GM19351 (cell line): ENCODE data around the gene RSAD1.

ENCODE experiments used
- ATAC-seq: cut with Tn5 transposase; IDR thresholded peaks from one replicate; pipeline ENCODE4 v1.9.1; 2021; ENCODE audit warnings: mild to moderate bottlenecking, moderate library complexity; ENCODE audit not compliant: unreplicated experiment

Gene RSAD1

GRCh38 chr17:50457621-50458020 lies 21.0 kb upstream of the RSAD1 start:
- ATAC-seq: no peak

- no peak for ATAC-seq
Measured at GRCh38 chr17:50458270-50458669, 20.4 kb upstream of the RSAD1 start.

- ATAC-seq: no peak
Measured at GRCh38 chr17:50458701-50459676, 19.7 kb upstream of the RSAD1 start.

GRCh38 chr17:50459756-50460155 lies 18.9 kb upstream of the RSAD1 start:
- ATAC-seq: no peak

- no peak for ATAC-seq
Measured at GRCh38 chr17:50460831-50461526, 17.7 kb upstream of the RSAD1 start.

- no peak for ATAC-seq
Measured at GRCh38 chr17:50461550-50462132, 17.0 kb upstream of the RSAD1 start.

- no peak for ATAC-seq
Measured at GRCh38 chr17:50462446-50462845, 16.2 kb upstream of the RSAD1 start.

- no peak for ATAC-seq
Measured at GRCh38 chr17:50464121-50464520, 14.5 kb upstream of the RSAD1 start.

GRCh38 chr17:50464736-50465135 lies 13.9 kb upstream of the RSAD1 start:
- ATAC-seq: no peak

- ATAC-seq: no peak
Measured at GRCh38 chr17:50465171-50465570, 13.5 kb upstream of the RSAD1 start.

- no peak for ATAC-seq
Measured at GRCh38 chr17:50465635-50466034, 13.0 kb upstream of the RSAD1 start.

GRCh38 chr17:50466371-50467113 lies 12.1 kb upstream of the RSAD1 start:
- no peak for ATAC-seq

GRCh38 chr17:50467114-50467854 lies 11.4 kb upstream of the RSAD1 start:
- ATAC-seq: no peak

- ATAC-seq: no peak
Measured at GRCh38 chr17:50467855-50468303, 10.8 kb upstream of the RSAD1 start.

GRCh38 chr17:50468304-50469207 lies 10.1 kb upstream of the RSAD1 start, which contains the start of gene CHAD:
TSS of gene CHAD (minus strand) at chr17:50468880. CDS start at chr17:50468813, 67 bp downstream.
- no peak for ATAC-seq

- no peak for ATAC-seq
Measured at GRCh38 chr17:50469208-50469605, 9.5 kb upstream of the RSAD1 start.

GRCh38 chr17:50469671-50470305 lies 8.9 kb upstream of the RSAD1 start:
- no peak for ATAC-seq

GRCh38 chr17:50470426-50470825 lies 8.2 kb upstream of the RSAD1 start:
- ATAC-seq: no peak
